ENCODE data around the gene CPNE2. TPM values are rescaled to one million over a fixed set of nuclear protein-coding genes. Genes with fewer than 3 reads are reported as not detected.

The CPNE2 gene
- total RNA-seq, 1 experiment from 2014 or later, result 14.5 TPM

DNA sequence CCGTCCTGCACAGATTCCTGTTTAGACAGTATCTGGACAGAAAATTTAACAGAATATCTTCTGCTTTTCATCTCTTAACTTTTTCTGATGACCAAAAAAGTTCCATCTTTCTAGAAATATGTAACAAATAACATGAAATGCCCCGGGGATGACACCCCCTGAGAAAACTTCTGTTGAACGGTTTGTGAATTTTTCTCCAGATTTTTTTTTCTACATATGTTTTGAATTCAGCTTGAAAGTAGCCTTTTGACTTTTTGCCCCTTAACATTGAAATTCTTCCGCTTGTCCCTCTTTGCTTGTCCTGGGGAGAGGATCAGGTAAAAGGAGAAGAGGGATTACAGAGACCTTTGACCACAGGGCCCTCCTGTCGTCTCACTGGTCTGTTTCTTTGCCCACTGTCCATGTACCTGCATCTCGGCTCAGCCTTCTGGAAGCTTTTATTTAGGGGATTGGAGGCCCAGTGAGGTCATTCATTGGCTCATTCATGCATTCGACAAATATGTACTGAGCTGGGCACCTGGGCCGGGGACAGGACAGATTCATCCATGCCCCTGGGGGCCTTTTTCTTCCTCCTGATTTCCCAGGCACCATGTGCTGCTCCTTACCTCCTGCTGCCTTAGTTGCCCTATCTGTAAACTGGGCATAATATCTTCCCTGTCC, 19.6 kb upstream of the CPNE2 start:
- no TSS peak for BruUV-seq (replicated peaks)
- H3K36me3 Mint-ChIP-seq (ENCODE audit: insufficient read depth, unreplicated experiment), result no peaks in the 10 kb centered on the region
- peaks cover 8% of the 10 kb centered on the region for H3K4me1 Mint-ChIP-seq (ENCODE audit: low read depth, unreplicated experiment)
- no peak for TF ChIP-seq CTCF (IDR thresholded peaks at IDR 0.05; ENCODE audit: unreplicated experiment)
- no peak overlapping the region for H3K27ac Mint-ChIP-seq (ENCODE audit: unreplicated experiment)
- no peak for DNase-seq
- no peak overlapping the region for H3K4me3 Mint-ChIP-seq (ENCODE audit: low read depth, unreplicated experiment)
- CTCF ChIA-PET, result interaction anchor here (1.4 kb wide), 1 partner anchor 10 kb away, joined by 3 read pairs; no protein-coding TSS in a partner anchor
- intact Hi-C loops (cut with micrococcal nuclease; ENCODE audit: unreplicated experiment), result no loop called here
- peaks cover 33% of the 10 kb centered on the region for H3K27me3 Mint-ChIP-seq (ENCODE audit: unreplicated experiment)
- H3K9me3 Mint-ChIP-seq (ENCODE audit: low read depth, unreplicated experiment), result no peaks in the 10 kb centered on the region

GRCh38 chr16:57077714-57078113, 14.7 kb upstream of the CPNE2 start:
- Mint-ChIP-seq H3K27ac (ENCODE audit: unreplicated experiment) (no peak overlapping the region), H3K4me3 (ENCODE audit: low read depth, unreplicated experiment) (no peak overlapping the region), H3K4me1 (ENCODE audit: low read depth, unreplicated experiment) (no peaks in the 10 kb centered on the region), H3K36me3 (ENCODE audit: insufficient read depth, unreplicated experiment) (no peaks in the 10 kb centered on the region), H3K27me3 (ENCODE audit: unreplicated experiment) (peaks cover 32% of the 10 kb centered on the region), H3K9me3 (ENCODE audit: low read depth, unreplicated experiment) (no peaks in the 10 kb centered on the region)
- CTCF ChIA-PET, result no interaction called here
- no peak for DNase-seq
- no peak for TF ChIP-seq CTCF (IDR thresholded peaks at IDR 0.05; ENCODE audit: unreplicated experiment)
- no TSS peak for BruUV-seq (replicated peaks)
- intact Hi-C loops (cut with micrococcal nuclease; ENCODE audit: unreplicated experiment), result no loop called here

- Mint-ChIP-seq H3K4me3 (ENCODE audit: low read depth, unreplicated experiment) (no peak overlapping the region), H3K9me3 (ENCODE audit: low read depth, unreplicated experiment) (no peaks in the 10 kb centered on the region), H3K4me1 (ENCODE audit: low read depth, unreplicated experiment) (no peaks in the 10 kb centered on the region), H3K36me3 (ENCODE audit: insufficient read depth, unreplicated experiment) (no peaks in the 10 kb centered on the region), H3K27ac (ENCODE audit: unreplicated experiment) (no peak overlapping the region), H3K27me3 (ENCODE audit: unreplicated experiment) (peaks cover 46% of the 10 kb centered on the region)
- TF ChIP-seq CTCF (IDR thresholded peaks at IDR 0.05; ENCODE audit: unreplicated experiment), result no peak
- BruUV-seq (replicated peaks), result no TSS peak
- CTCF ChIA-PET, result interaction anchor here (1.1 kb wide), 1 partner anchor 10 kb away, joined by 3 read pairs; no protein-coding TSS in a partner anchor
- intact Hi-C loops (cut with micrococcal nuclease; ENCODE audit: unreplicated experiment), result loop anchor here (5.0 to 10.0 kb wide), 3 partner anchors 221 to 433 kb away; no protein-coding TSS in a partner anchor
- no peak for DNase-seq
These were observed 10.6 kb upstream of the CPNE2 start for GRCh38 chr16:57081744-57082143.

- Mint-ChIP-seq H3K4me1 (ENCODE audit: low read depth, unreplicated experiment) (no peaks in the 10 kb centered on the region), H3K36me3 (ENCODE audit: insufficient read depth, unreplicated experiment) (no peaks in the 10 kb centered on the region), H3K4me3 (ENCODE audit: low read depth, unreplicated experiment) (no peak overlapping the region), H3K27me3 (ENCODE audit: unreplicated experiment) (peaks cover 56% of the 10 kb centered on the region), H3K9me3 (ENCODE audit: low read depth, unreplicated experiment) (no peaks in the 10 kb centered on the region), H3K27ac (ENCODE audit: unreplicated experiment) (no peak overlapping the region)
- DNase-seq, result no peak
- no TSS peak for BruUV-seq (replicated peaks)
- TF ChIP-seq CTCF (IDR thresholded peaks at IDR 0.05; ENCODE audit: unreplicated experiment), result no peak
- CTCF ChIA-PET, result interaction anchor here (0.8 to 1.1 kb wide), 2 partner anchors 11 to 23 kb away, joined by 3 read pairs; no protein-coding TSS in a partner anchor
- intact Hi-C loops (cut with micrococcal nuclease; ENCODE audit: unreplicated experiment), result loop anchor here (5.0 to 10.0 kb wide), 3 partner anchors 220 to 432 kb away; no protein-coding TSS in a partner anchor
These were observed 9.7 kb upstream of the CPNE2 start for GRCh38 chr16:57082664-57083063.
